ENCODE results near the gene REXO5.

The REXO5 gene

GRCh38 chr16:20807862-20808261 lies 1.5 kb downstream of the REXO5 start:
- no peak for DNase-seq (ENCODE audit: low read depth, low spot score)
- POLR2A ChIA-PET: no interaction called here
- TF ChIP-seq CTCF (IDR thresholded peaks at IDR 0.05; ENCODE audit: insufficient read depth, low read length, missing control alignments): no peak
- CTCF ChIA-PET: interaction anchor here (2.1 to 2.4 kb wide), 2 partner anchors 10 to 40 kb away, joined by 7 read pairs; no protein-coding TSS in a partner anchor
- no peak overlapping the region for H3K4me3 ChIP-seq (ENCODE audit: low read depth, low read length)

- ChIA-PET POLR2A (no interaction called here), CTCF (interaction anchor here (0.8 to 1.1 kb wide), 2 partner anchors 38 to 489 kb away, joined by 3 read pairs; no protein-coding TSS in a partner anchor)
- no peak overlapping the region for H3K4me3 ChIP-seq (ENCODE audit: low read depth, low read length)
- no peak for DNase-seq (ENCODE audit: low read depth, low spot score)
- TF ChIP-seq CTCF (IDR thresholded peaks at IDR 0.05; ENCODE audit: insufficient read depth, low read length, missing control alignments): no peak
Observed at GRCh38 chr16:20811889-20812439, 5.6 kb downstream of the REXO5 start.

- no peak for TF ChIP-seq CTCF (IDR thresholded peaks at IDR 0.05; ENCODE audit: insufficient read depth, low read length, missing control alignments)
- ChIA-PET CTCF (interaction anchor here (0.8 to 1.1 kb wide), 2 partner anchors 38 to 488 kb away, joined by 3 read pairs; no protein-coding TSS in a partner anchor), POLR2A (no interaction called here)
- H3K4me3 ChIP-seq (ENCODE audit: low read depth, low read length): no peak overlapping the region
- DNase-seq (ENCODE audit: low read depth, low spot score): no peak
Observed at GRCh38 chr16:20812510-20812909, 6.2 kb downstream of the REXO5 start.

GRCh38 chr16:20814784-20815183 lies 8.5 kb downstream of the REXO5 start:
- ChIA-PET CTCF (interaction anchor here (1.8 to 2.5 kb wide), 3 partner anchors 8 to 35 kb away, joined by 4 to 11 read pairs (median 10); partner anchors contain the start of genes ERI2 and REXO5), POLR2A (no interaction called here)
- no peak overlapping the region for H3K4me3 ChIP-seq (ENCODE audit: low read depth, low read length)
- DNase-seq (ENCODE audit: low read depth, low spot score): no peak
- no peak for TF ChIP-seq CTCF (IDR thresholded peaks at IDR 0.05; ENCODE audit: insufficient read depth, low read length, missing control alignments)

- DNase-seq (ENCODE audit: low read depth, low spot score): no peak
- no peak for TF ChIP-seq CTCF (IDR thresholded peaks at IDR 0.05; ENCODE audit: insufficient read depth, low read length, missing control alignments)
- ChIA-PET CTCF (interaction anchor here (2.0 kb wide), 1 partner anchor 12 kb away, joined by 7 read pairs; the partner anchor contains the start of genes ERI2 and REXO5), POLR2A (no interaction called here)
- H3K4me3 ChIP-seq (ENCODE audit: low read depth, low read length): no peak overlapping the region
Observed at GRCh38 chr16:20818929-20819585, 12.7 kb downstream of the REXO5 start.

GRCh38 chr16:20821682-20822081 lies 15.4 kb downstream of the REXO5 start:
- ChIA-PET CTCF (interaction anchor here (1.2 to 2.1 kb wide), 2 partner anchors 16 to 27 kb away, joined by 3 to 8 read pairs; partner anchors contain the start of genes ERI2 and REXO5), POLR2A (no interaction called here)
- H3K4me3 ChIP-seq (ENCODE audit: low read depth, low read length): no peak overlapping the region
- TF ChIP-seq CTCF (IDR thresholded peaks at IDR 0.05; ENCODE audit: insufficient read depth, low read length, missing control alignments): no peak
- DNase-seq (ENCODE audit: low read depth, low spot score): no peak
